Astrocyte (in vitro differentiated cells and primary cell): ENCODE results near the gene FAM131B. TPM values are rescaled to one million over a fixed set of nuclear protein-coding genes. Genes with fewer than 3 reads are reported as not detected.

Experiments
- DNase-seq: peaks from one replicate; pipeline ENCODE4 v3.0.0-alpha.2; 2010; ENCODE audit warnings: low read depth
- FAIRE-seq: peaks from 2 replicates; lab custom pipeline; 2011; peaks lifted over from hg19 to GRCh38; lab: Jason Lieb, UNC
- H2AFZ ChIP-seq: 2 replicates; pipeline ENCODE4 v1.6.0; 2012; ENCODE audit warnings: low read depth, low read length, inconsistent platforms
- H3K27ac ChIP-seq: 2 replicates; pipeline ENCODE4 v1.5.1; 2011; ENCODE audit warnings: low read depth, low read length, inconsistent platforms
- H3K27me3 ChIP-seq: 2 replicates; pipeline ENCODE4 v1.6.0; 2011; ENCODE audit warnings: low read length, inconsistent platforms; ENCODE audit not compliant: insufficient read depth
- H3K36me3 ChIP-seq: 2 replicates; pipeline ENCODE4 v1.5.1; 2011; ENCODE audit warnings: low read length, inconsistent platforms; ENCODE audit not compliant: insufficient read depth
- H3K4me1 ChIP-seq: 2 replicates; pipeline ENCODE4 v1.5.1; 2011; ENCODE audit warnings: low read length, inconsistent platforms; ENCODE audit not compliant: insufficient read depth
- H3K4me2 ChIP-seq: 2 replicates; pipeline ENCODE4 v1.6.0; 2012; ENCODE audit warnings: low read length, inconsistent platforms
- H3K4me3 ChIP-seq: 2 replicates; pipeline ENCODE4 v1.5.1; 2011; ENCODE audit warnings: low read depth, mild to moderate bottlenecking, low read length, inconsistent platforms; ENCODE audit not compliant: insufficient read depth
- H3K79me2 ChIP-seq: 2 replicates; pipeline ENCODE4 v1.6.0; 2012; ENCODE audit warnings: mild to moderate bottlenecking, low read length, inconsistent platforms; ENCODE audit not compliant: insufficient read depth
- H3K9ac ChIP-seq: 2 replicates; pipeline ENCODE4 v1.6.0; 2012; ENCODE audit warnings: mild to moderate bottlenecking, low read length, inconsistent platforms
- H3K9me3 ChIP-seq: 2 replicates; pipeline ENCODE4 v1.5.1; 2012; ENCODE audit warnings: low read depth, mild to moderate bottlenecking, low read length, inconsistent platforms; ENCODE audit not compliant: insufficient read depth
- H4K20me1 ChIP-seq: 2 replicates; pipeline ENCODE4 v1.6.0; 2012; ENCODE audit warnings: low read length, inconsistent platforms; ENCODE audit not compliant: insufficient read depth
- H3K27ac Mint-ChIP-seq: one replicate; pipeline ENCODE4 v1.8.0; 2021; ENCODE audit warnings: mild to moderate bottlenecking, mixed read lengths; ENCODE audit not compliant: unreplicated experiment
- H3K27me3 Mint-ChIP-seq: one replicate; pipeline ENCODE4 v1.8.0; 2021; ENCODE audit warnings: low read depth, mixed read lengths; ENCODE audit not compliant: unreplicated experiment
- H3K36me3 Mint-ChIP-seq: one replicate; pipeline ENCODE4 v1.8.0; 2021; ENCODE audit warnings: low read depth, mixed read lengths; ENCODE audit not compliant: unreplicated experiment
- H3K4me1 Mint-ChIP-seq: one replicate; pipeline ENCODE4 v1.8.0; 2021; ENCODE audit warnings: low read depth, mixed read lengths; ENCODE audit not compliant: unreplicated experiment
- H3K4me3 Mint-ChIP-seq: one replicate; pipeline ENCODE4 v1.8.0; 2021; ENCODE audit warnings: mild to moderate bottlenecking, moderate library complexity, mixed read lengths; ENCODE audit not compliant: unreplicated experiment
- H3K9me3 Mint-ChIP-seq: one replicate; pipeline ENCODE4 v1.8.0; 2021; ENCODE audit warnings: mild to moderate bottlenecking, mixed read lengths; ENCODE audit not compliant: unreplicated experiment
- CTCF ChIP-seq: IDR thresholded peaks from 2 replicates; pipeline ENCODE4 v1.5.1; 2011; ENCODE audit warnings: low read depth, mild to moderate bottlenecking, inconsistent platforms, low read length, moderate library complexity; ENCODE audit not compliant: insufficient read depth
- EZH2 ChIP-seq: IDR thresholded peaks from 2 replicates; pipeline ENCODE4 v1.6.1; 2012; ENCODE audit warnings: mild to moderate bottlenecking, low read length, inconsistent platforms; ENCODE audit not compliant: insufficient read depth
- total RNA-seq: library from RNA; stranded (reverse); gene quantifications from 2 replicates; pipeline ENCODE4 v1.2.1, GENCODE V29; 2021

FAM131B gene
- total RNA-seq, 1 donor from 2014 or later = 7.6 TPM

- no peaks in the 10 kb centered on the region for H3K9me3 ChIP-seq
- peaks cover 11% of the 10 kb centered on the region for H3K4me1 ChIP-seq
- DNase-seq (peak; percentile 45), FAIRE-seq (no peak)
- no peaks in the 10 kb centered on the region for H3K36me3 ChIP-seq
- Mint-ChIP-seq H3K36me3 (peaks cover 4% of the 10 kb centered on the region), H3K4me1 (peaks cover 33% of the 10 kb centered on the region), H3K9me3 (no peaks in the 10 kb centered on the region), H3K27ac (peak overlapping the region; percentile 68), H3K27me3 (peaks cover 11% of the 10 kb centered on the region), H3K4me3 (peak overlapping the region; percentile 35)
- H3K9ac ChIP-seq = no peak overlapping the region
- H2AFZ ChIP-seq = peak overlapping the region; percentile 21
- H3K27me3 ChIP-seq = peaks cover 5% of the 10 kb centered on the region
- no peaks in the 10 kb centered on the region for H4K20me1 ChIP-seq
- H3K4me3 ChIP-seq = no peak overlapping the region
- no peak overlapping the region for H3K27ac ChIP-seq
- peak overlapping the region; percentile 47 for H3K4me2 ChIP-seq
- no peak for TF ChIP-seq CTCF
- H3K79me2 ChIP-seq = no peaks in the 10 kb centered on the region
These were observed 48.0 kb upstream of the FAM131B start for GRCh38 chr7:143410521-143411004.

GRCh38 chr7:143408686-143409561 is 46.4 kb upstream of the FAM131B start, which contains the start of gene EPHA1:
Gene EPHA1 (minus strand): TSS chr7:143408856. CDS start chr7:143408805, 51 bp downstream.
- no peak within 1 kb of the TSS for H3K27ac Mint-ChIP-seq
- Histone ChIP-seq H3K9me3 (no peaks in the 10 kb centered on the region), H3K36me3 (no peaks in the 10 kb centered on the region), H3K4me1 (peaks cover 11% of the 10 kb centered on the region), H3K79me2 (no peaks in the 10 kb centered on the region), H3K27ac (no peak within 1 kb of the TSS), H3K4me3 (no peak within 1 kb of the TSS), H3K4me2 (peak within 1 kb of the TSS; percentile 64), H3K27me3 (peaks cover 5% of the 10 kb centered on the region), H2AFZ (peak within 1 kb of the TSS; percentile 5), H3K9ac (no peak within 1 kb of the TSS), H4K20me1 (no peaks in the 10 kb centered on the region)
- H3K36me3 Mint-ChIP-seq = peaks cover 4% of the 10 kb centered on the region
- DNase-seq (no peak), FAIRE-seq (no peak)
- H3K4me3 Mint-ChIP-seq = peak within 1 kb of the TSS; percentile 35
- peaks cover 33% of the 10 kb centered on the region for H3K4me1 Mint-ChIP-seq
- H3K9me3 Mint-ChIP-seq = no peaks in the 10 kb centered on the region
- TF ChIP-seq CTCF (no peak), EZH2 (no peak)
- peaks cover 11% of the 10 kb centered on the region for H3K27me3 Mint-ChIP-seq

- no peaks in the 10 kb centered on the region for H3K36me3 ChIP-seq
- peaks cover 11% of the 10 kb centered on the region for H3K4me1 ChIP-seq
- TF ChIP-seq EZH2 (no peak), CTCF (no peak)
- H3K4me1 Mint-ChIP-seq = peaks cover 33% of the 10 kb centered on the region
- H3K9me3 ChIP-seq = no peaks in the 10 kb centered on the region
- no peak overlapping the region for H3K27ac Mint-ChIP-seq
- no peaks in the 10 kb centered on the region for H3K9me3 Mint-ChIP-seq
- H3K9ac ChIP-seq = no peak overlapping the region
- H3K27ac ChIP-seq = no peak overlapping the region
- peaks cover 4% of the 10 kb centered on the region for H3K36me3 Mint-ChIP-seq
- H3K4me2 ChIP-seq = peak overlapping the region; percentile 23
- FAIRE-seq (no peak), DNase-seq (no peak)
- H2AFZ ChIP-seq = no peak overlapping the region
- H3K79me2 ChIP-seq = no peaks in the 10 kb centered on the region
- no peak overlapping the region for H3K4me3 Mint-ChIP-seq
- no peaks in the 10 kb centered on the region for H4K20me1 ChIP-seq
- H3K27me3 ChIP-seq = peaks cover 5% of the 10 kb centered on the region
- H3K27me3 Mint-ChIP-seq = peaks cover 11% of the 10 kb centered on the region
- no peak overlapping the region for H3K4me3 ChIP-seq
These were observed 45.8 kb upstream of the FAM131B start for GRCh38 chr7:143408252-143408685.
